Neural cell (in vitro differentiated cells): ENCODE results near the gene NR2E1. TPM values are rescaled to one million over a fixed set of nuclear protein-coding genes. Genes with fewer than 3 reads are reported as not detected.

Experiments
- H2AFZ ChIP-seq: fragments of 200-600, 300-800 bp; sonication (generic), shearing (Covaris generic); 2 replicates; pipeline ENCODE4 v1.6.0; 2014; ENCODE audit warnings: low read depth, mild to moderate bottlenecking, antibody characterized with exemption, low read length, moderate library complexity
- H3F3A ChIP-seq: fragments of 200-600 bp; shearing (Covaris generic); 2 replicates; pipeline ENCODE4 v1.6.1; 2016; ENCODE audit warnings: mild to moderate bottlenecking, moderate library complexity, mixed read lengths, antibody characterized with exemption, low read length; ENCODE audit not compliant: insufficient read depth, poor library complexity, severe bottlenecking
- H3K27ac ChIP-seq: fragments of 200-600, 300-800 bp; sonication (generic), shearing (Covaris generic); 2 replicates; pipeline ENCODE4 v1.5.1; 2014; ENCODE audit warnings: mild to moderate bottlenecking, low read length, moderate library complexity
- H3K27me3 ChIP-seq: fragments of 300-800, 200-600 bp; sonication (generic), shearing (Covaris generic); 2 replicates; pipeline ENCODE4 v1.6.0; 2014; ENCODE audit warnings: mild to moderate bottlenecking, low read depth, low read length, moderate library complexity; ENCODE audit not compliant: insufficient read depth
- H3K36me3 ChIP-seq: fragments of 300-800, 200-600 bp; sonication (generic), shearing (Covaris generic); 2 replicates; pipeline ENCODE4 v1.5.1; 2014; ENCODE audit warnings: mild to moderate bottlenecking, antibody characterized with exemption, low read length, moderate library complexity; ENCODE audit not compliant: insufficient read depth
- H3K4me2 ChIP-seq: fragments of 300-800, 200-600 bp; sonication (generic), shearing (Covaris generic); 2 replicates; pipeline ENCODE4 v1.6.0; 2014; ENCODE audit warnings: mild to moderate bottlenecking, low read length
- H3K4me3 ChIP-seq: fragments of 300-800, 200-600 bp; sonication (generic), shearing (Covaris generic); 2 replicates; pipeline ENCODE4 v1.5.1; 2014; ENCODE audit warnings: mild to moderate bottlenecking, low read length, moderate library complexity
- H3K79me2 ChIP-seq: fragments of 200-600 bp; shearing (Covaris generic); replicated peaks from 2 replicates; pipeline ENCODE4 v1.6.0; 2014; ENCODE audit warnings: mild to moderate bottlenecking, low read length, moderate library complexity; ENCODE audit not compliant: insufficient read depth
- H3K9ac ChIP-seq: fragments of 300-800, 200-600 bp; sonication (generic), shearing (Covaris generic); 2 replicates; pipeline ENCODE4 v1.6.1; 2016; ENCODE audit warnings: mild to moderate bottlenecking, low read length, mixed read lengths
- H3K9me2 ChIP-seq: fragments of 200-600 bp; shearing (Covaris generic); 2 replicates; pipeline ENCODE4 v1.6.1; 2016; ENCODE audit warnings: mild to moderate bottlenecking, low read length, mixed read lengths; ENCODE audit not compliant: insufficient read depth
- H3K9me3 ChIP-seq: fragments of 200-600, 300-800 bp; sonication (generic), shearing (Covaris generic); 2 replicates; pipeline ENCODE4 v1.6.1; 2016; ENCODE audit warnings: mild to moderate bottlenecking, mixed run types, low read length, moderate library complexity, mixed read lengths
- H4K20me1 ChIP-seq: fragments of 200-600 bp; shearing (Covaris generic); 2 replicates; pipeline ENCODE4 v1.6.1; 2016; ENCODE audit warnings: mild to moderate bottlenecking, mixed run types; ENCODE audit not compliant: insufficient read depth
- EP300 ChIP-seq: fragments of 450-650 bp; conservative IDR thresholded peaks from 2 replicates; pipeline ENCODE4 v1.6.1; 2014; ENCODE audit warnings: antibody characterized with exemption, mild to moderate bottlenecking, moderate library complexity; ENCODE audit not compliant: poor library complexity, severe bottlenecking
- EZH2 ChIP-seq: fragments of 200-600, 300-800 bp; shearing (Covaris generic), sonication (generic); IDR thresholded peaks from 2 replicates; pipeline ENCODE4 v1.6.1; 2014; ENCODE audit warnings: antibody characterized with exemption, low read length, borderline replicate concordance, mild to moderate bottlenecking; ENCODE audit not compliant: insufficient read depth, poor library complexity, severe bottlenecking
- MXI1 ChIP-seq: fragments of 450-650 bp; conservative IDR thresholded peaks from 2 replicates; pipeline ENCODE4 v1.6.1; 2014; ENCODE audit warnings: antibody characterized with exemption, mild to moderate bottlenecking; ENCODE audit not compliant: poor library complexity, severe bottlenecking
- POLR2AphosphoS5 ChIP-seq: IDR thresholded peaks from 2 replicates; pipeline ENCODE4 v1.6.1; 2012
- RAD21 ChIP-seq: fragments of 450-650 bp; conservative IDR thresholded peaks from 2 replicates; pipeline ENCODE4 v1.6.1; 2014; ENCODE audit warnings: antibody characterized with exemption, mild to moderate bottlenecking, moderate library complexity
- SMC3 ChIP-seq: fragments of 450-650 bp; conservative IDR thresholded peaks from 2 replicates; pipeline ENCODE4 v1.6.1; 2014; ENCODE audit warnings: antibody characterized with exemption, mild to moderate bottlenecking, moderate library complexity; ENCODE audit not compliant: poor library complexity
- TAF1 ChIP-seq: IDR thresholded peaks from 2 replicates; pipeline ENCODE4 v1.6.1; 2012; ENCODE audit warnings: low read depth
- polyA plus RNA-seq: library from polyadenylated mRNA; depleted of rRNA; stranded (reverse); fragments of >200 nt; gene quantifications from 2 replicates; pipeline ENCODE4 v1.2.3, GENCODE V29; 2014
- TF ChIP-seq, protein P1 (sequence below): IDR thresholded peaks from 2 replicates; pipeline ENCODE4 v1.6.1; 2012; ENCODE audit warnings: borderline replicate concordance
- TF ChIP-seq, protein P2 (sequence below): fragments of 450-650 bp; IDR thresholded peaks from 2 replicates; pipeline ENCODE4 v1.5.1; 2014; ENCODE audit warnings: antibody characterized with exemption, mild to moderate bottlenecking, moderate library complexity; ENCODE audit not compliant: poor library complexity, severe bottlenecking

Gene NR2E1
- polyA plus RNA-seq, 1 donor from 2014 or later: 1.3 TPM

DNA sequence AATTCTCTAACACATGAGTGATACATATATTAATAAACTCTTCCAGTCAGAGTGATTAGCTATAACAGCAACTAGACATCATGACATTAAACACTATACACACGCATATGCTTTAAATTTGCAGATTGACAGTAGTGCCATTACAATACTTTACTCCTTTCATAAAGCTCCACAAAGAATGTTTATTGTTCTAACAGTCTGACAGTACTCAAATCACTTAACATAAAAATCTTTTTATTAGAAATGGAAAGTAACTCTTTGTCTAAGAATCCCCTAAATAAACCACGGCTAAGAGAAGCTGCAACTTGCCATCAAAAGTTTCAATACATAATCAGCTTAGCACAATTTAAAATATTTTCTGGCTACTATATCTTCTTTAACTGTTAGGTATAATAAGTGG lies 71.0 kb downstream of the NR2E1 start:
- Histone ChIP-seq H2AFZ (no peak overlapping the region), H3K9me3 (no peaks in the 10 kb centered on the region), H3K79me2 (peaks cover 8% of the 10 kb centered on the region), H3K9ac (no peak overlapping the region), H3K27ac (no peak overlapping the region), H4K20me1 (no peaks in the 10 kb centered on the region), H3K4me3 (no peak overlapping the region), H3F3A (no peaks in the 10 kb centered on the region), H3K36me3 (no peaks in the 10 kb centered on the region), H3K27me3 (no peaks in the 10 kb centered on the region), H3K9me2 (no peaks in the 10 kb centered on the region), H3K4me2 (no peak overlapping the region)
- TF ChIP-seq EZH2 (no peak), MXI1 (no peak), RAD21 (no peak), TAF1 (no peak), SMC3 (no peak), EP300 (no peak), POLR2AphosphoS5 (no peak)
- TF ChIP-seq, protein P1, sequence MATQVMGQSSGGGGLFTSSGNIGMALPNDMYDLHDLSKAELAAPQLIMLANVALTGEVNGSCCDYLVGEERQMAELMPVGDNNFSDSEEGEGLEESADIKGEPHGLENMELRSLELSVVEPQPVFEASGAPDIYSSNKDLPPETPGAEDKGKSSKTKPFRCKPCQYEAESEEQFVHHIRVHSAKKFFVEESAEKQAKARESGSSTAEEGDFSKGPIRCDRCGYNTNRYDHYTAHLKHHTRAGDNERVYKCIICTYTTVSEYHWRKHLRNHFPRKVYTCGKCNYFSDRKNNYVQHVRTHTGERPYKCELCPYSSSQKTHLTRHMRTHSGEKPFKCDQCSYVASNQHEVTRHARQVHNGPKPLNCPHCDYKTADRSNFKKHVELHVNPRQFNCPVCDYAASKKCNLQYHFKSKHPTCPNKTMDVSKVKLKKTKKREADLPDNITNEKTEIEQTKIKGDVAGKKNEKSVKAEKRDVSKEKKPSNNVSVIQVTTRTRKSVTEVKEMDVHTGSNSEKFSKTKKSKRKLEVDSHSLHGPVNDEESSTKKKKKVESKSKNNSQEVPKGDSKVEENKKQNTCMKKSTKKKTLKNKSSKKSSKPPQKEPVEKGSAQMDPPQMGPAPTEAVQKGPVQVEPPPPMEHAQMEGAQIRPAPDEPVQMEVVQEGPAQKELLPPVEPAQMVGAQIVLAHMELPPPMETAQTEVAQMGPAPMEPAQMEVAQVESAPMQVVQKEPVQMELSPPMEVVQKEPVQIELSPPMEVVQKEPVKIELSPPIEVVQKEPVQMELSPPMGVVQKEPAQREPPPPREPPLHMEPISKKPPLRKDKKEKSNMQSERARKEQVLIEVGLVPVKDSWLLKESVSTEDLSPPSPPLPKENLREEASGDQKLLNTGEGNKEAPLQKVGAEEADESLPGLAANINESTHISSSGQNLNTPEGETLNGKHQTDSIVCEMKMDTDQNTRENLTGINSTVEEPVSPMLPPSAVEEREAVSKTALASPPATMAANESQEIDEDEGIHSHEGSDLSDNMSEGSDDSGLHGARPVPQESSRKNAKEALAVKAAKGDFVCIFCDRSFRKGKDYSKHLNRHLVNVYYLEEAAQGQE: no peak
- TF ChIP-seq, protein P2, sequence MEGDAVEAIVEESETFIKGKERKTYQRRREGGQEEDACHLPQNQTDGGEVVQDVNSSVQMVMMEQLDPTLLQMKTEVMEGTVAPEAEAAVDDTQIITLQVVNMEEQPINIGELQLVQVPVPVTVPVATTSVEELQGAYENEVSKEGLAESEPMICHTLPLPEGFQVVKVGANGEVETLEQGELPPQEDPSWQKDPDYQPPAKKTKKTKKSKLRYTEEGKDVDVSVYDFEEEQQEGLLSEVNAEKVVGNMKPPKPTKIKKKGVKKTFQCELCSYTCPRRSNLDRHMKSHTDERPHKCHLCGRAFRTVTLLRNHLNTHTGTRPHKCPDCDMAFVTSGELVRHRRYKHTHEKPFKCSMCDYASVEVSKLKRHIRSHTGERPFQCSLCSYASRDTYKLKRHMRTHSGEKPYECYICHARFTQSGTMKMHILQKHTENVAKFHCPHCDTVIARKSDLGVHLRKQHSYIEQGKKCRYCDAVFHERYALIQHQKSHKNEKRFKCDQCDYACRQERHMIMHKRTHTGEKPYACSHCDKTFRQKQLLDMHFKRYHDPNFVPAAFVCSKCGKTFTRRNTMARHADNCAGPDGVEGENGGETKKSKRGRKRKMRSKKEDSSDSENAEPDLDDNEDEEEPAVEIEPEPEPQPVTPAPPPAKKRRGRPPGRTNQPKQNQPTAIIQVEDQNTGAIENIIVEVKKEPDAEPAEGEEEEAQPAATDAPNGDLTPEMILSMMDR: no peak

DNA sequence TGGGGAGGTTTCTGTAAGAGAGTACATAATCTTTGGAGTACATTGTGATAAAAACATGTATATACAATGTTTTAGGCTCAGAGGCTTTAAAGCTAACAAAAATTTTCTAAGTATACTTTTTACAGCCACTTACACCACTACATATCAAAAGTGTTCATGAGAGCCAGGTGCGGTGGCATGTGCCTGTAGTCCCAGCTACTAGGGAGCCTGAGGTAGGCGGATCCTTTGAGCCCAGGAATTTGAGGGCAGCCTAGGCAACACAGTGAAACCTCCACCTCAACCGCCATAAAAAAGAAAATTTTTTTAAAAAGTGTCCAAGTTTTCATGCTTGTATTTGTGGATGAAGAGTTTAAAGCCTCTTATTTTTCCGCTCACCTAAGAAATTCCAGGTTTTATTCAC lies 72.5 kb downstream of the NR2E1 start:
- no peaks in the 10 kb centered on the region for H3F3A ChIP-seq
- H3K9me2 ChIP-seq: no peaks in the 10 kb centered on the region
- no peaks in the 10 kb centered on the region for H3K9me3 ChIP-seq
- no peak overlapping the region for H3K4me3 ChIP-seq
- no peaks in the 10 kb centered on the region for H3K27me3 ChIP-seq
- no peak overlapping the region for H3K9ac ChIP-seq
- TF ChIP-seq SMC3 (no peak), EZH2 (no peak), MXI1 (no peak), RAD21 (no peak), EP300 (no peak), TAF1 (no peak), POLR2AphosphoS5 (no peak)
- TF ChIP-seq, protein P2: no peak
- TF ChIP-seq, protein P1: no peak
- no peak overlapping the region for H3K4me2 ChIP-seq
- H4K20me1 ChIP-seq: no peaks in the 10 kb centered on the region
- no peak overlapping the region for H2AFZ ChIP-seq
- H3K79me2 ChIP-seq: peaks cover 4% of the 10 kb centered on the region
- H3K36me3 ChIP-seq: no peaks in the 10 kb centered on the region
- no peak overlapping the region for H3K27ac ChIP-seq
